ENCODE data around the gene OR6J1.
A peak's percentile ranks its signal among the peaks of the same experiment; 100 is the strongest.
"Not testable (repeated sequence)": the region's sequence is repeated elsewhere in the genome, so short reads cannot be mapped to it uniquely, and the experiment has no call there.

Gene OR6J1

GRCh38 chr14:22644305-22644635, at the start of gene OR6J1:
Gene OR6J1, minus strand, starts transcription at chr14:22644352. Its CDS starts 9,541 bp downstream, at chr14:22634811.
- no peak for DNase-seq

GRCh38 chr14:22692194-22692593, 48.0 kb upstream of the OR6J1 start:
- DNase-seq, result no peak

DNA sequence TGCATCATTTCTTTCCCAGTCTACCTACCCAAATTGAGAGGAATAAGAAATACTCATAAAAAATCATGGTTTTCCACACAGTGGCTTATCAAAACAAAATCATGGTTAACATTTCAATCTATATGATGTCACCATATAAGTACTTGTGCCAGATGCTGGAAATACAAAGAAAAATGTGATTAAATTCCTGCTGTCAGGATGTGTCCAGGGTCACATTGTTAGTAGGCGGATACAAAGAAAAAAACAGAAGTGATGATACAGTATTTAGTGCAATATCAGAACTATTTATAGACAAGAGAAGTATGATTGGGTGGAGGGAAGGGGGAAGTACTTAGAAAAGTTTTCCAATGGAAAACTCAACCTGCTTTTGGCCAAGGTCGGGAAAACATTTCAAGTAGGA, 47.0 kb upstream of the OR6J1 start:
- no peak for DNase-seq

DNA sequence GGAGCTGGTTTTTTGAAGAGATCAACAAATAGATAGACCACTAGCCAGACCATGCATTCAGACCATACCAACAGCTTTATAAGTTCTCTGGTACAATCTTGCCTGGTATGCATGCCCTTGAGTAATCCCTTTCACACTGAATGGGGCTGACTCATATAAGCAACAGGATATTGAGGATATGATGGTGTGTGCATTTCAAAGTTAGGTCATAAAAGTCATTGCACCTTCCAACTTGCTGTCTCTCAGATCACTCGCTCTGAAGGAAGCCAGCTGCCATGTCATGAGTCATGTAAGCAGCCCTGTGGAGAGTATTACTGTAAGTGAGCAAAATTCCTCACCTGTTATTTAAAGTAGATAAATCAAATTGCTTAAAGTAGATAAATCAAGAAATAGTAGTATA, 45.0 kb upstream of the OR6J1 start:
- DNase-seq, result no peak

GRCh38 chr14:22687969-22688368, 43.8 kb upstream of the OR6J1 start:
- DNase-seq, result not testable (repeated sequence)

DNA sequence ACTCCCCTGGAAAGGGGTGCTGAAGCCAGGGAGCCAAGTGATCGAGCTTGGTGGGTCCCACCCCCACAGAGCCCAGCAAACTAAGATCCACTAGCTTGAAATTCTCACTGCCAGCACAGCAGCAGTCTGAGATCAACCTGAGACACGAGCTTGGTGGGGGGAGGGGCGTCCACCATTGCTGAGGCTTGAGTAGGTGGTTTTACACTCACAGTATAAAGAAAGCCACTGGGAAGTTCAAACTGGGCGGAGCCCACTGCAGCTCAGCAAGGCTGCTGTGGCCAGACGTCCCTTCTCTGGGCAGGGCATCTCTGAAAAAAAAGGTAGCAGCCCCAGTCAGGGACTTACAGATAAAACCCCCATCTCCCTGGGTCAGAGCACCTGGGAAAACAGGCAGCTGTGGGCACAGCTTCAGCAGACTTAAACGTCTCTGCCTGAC, 42.0 kb upstream of the OR6J1 start:
- DNase-seq, result not testable (repeated sequence)

DNA sequence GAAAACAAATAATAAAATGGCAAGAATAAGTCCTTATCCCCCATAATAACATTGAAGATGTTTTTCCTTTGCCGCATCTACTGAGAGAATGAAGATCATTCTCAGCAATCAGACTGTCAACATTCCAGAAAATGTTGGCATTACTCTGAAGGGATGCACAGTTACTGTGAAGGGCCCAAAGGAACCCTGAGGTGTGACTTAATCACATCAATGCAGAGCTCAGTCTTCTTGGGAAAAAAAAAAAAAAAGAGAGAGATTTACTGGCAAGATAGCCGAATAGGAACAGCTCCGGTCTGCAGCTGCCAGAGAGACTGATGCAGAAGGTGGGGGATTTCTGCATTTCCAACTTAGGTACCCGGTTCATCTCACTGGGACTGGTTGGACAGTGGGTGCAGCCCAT, 41.3 kb upstream of the OR6J1 start:
- no peak for DNase-seq

- not testable (repeated sequence) for DNase-seq
These were observed 39.3 kb upstream of the OR6J1 start for GRCh38 chr14:22683428-22683827.

- DNase-seq, result no peak
These were observed 34.1 kb upstream of the OR6J1 start for GRCh38 chr14:22678221-22678620.

DNA sequence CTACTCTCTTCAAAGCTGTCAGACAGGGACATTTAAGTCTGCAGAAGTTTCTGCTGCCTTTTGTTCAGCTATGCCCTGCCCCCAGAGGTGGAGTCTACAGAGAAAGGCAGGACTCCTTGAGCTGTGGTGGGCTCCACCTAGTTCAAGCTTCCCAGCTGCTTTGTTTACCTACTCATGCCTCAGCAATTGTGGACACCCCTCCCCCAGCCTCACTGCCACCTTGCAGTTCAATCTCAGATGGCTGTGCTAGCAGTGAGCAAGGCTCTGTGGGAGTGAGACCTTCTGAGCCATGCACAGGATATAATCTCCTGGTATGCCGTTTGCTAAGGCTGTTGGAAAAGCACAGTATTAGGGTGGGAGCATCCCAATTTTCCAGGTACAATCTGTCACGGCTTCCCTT, 33.4 kb upstream of the OR6J1 start:
- not testable (repeated sequence) for DNase-seq

- DNase-seq, result no peak
These were observed 27.5 kb upstream of the OR6J1 start for GRCh38 chr14:22671622-22672021.

GRCh38 chr14:22668863-22669262, 24.7 kb upstream of the OR6J1 start:
- DNase-seq, result no peak

DNA sequence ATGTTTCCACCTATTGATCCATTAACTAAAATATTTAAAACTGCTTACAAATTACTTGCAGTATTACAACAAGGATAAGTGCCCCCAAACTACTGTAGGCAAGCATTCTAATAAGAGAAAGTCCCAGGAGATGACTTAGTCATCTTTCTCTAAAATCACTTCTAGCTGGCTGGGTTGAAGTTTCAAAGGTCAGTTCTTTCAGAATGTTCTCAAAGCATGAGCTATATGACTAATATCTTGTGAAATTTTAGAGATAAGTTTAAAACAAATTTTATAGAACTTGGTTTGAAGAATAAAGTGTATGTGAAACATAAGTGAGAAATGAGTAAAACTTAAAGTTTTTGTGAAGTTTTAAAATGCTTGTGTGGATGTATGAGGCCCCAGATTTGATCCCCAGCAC, 24.3 kb upstream of the OR6J1 start:
- DNase-seq, result no peak

GRCh38 chr14:22667881-22668280, 23.7 kb upstream of the OR6J1 start:
- DNase-seq, result no peak

- no peak for DNase-seq
These were observed 22.2 kb upstream of the OR6J1 start for GRCh38 chr14:22666203-22666893.

DNA sequence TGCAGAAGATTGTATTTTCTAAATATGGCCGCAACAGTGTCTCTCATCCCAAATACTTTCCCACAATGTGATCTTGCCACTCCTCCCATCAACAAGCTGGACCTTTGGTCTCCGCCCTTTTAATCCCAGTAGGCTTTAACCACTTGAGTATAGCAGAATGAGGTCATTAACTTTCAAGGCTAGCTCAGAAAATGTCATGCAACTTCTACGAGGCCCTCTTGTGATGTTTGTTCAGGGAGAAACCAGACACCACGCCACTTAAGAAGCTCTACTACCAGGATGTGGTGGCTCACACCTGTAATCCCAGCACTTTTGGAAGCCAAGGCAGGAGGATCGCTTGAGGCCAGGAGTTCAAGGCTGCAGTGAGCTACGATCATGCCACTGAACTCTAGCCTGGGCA, 20.1 kb upstream of the OR6J1 start:
- DNase-seq, result no peak

DNA sequence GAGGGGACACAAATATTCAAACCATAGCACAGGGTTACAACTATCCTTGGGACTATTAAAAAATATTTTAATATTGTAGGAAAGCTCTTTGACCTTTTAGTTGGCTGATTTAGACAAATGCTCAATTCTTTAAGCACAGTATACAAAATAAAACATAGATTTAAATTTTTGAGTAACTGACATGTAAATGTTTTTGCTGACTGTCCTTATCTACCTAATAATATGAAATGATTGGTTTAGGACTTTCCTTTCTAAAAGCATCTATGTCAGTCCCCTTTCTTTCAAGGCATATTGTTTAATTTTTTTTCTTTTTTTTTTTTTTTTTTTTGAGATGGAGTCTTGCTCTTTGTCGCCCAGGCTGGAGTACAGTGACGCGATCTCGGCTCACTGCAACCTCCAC, 16.5 kb upstream of the OR6J1 start:
- DNase-seq, result no peak

DNA sequence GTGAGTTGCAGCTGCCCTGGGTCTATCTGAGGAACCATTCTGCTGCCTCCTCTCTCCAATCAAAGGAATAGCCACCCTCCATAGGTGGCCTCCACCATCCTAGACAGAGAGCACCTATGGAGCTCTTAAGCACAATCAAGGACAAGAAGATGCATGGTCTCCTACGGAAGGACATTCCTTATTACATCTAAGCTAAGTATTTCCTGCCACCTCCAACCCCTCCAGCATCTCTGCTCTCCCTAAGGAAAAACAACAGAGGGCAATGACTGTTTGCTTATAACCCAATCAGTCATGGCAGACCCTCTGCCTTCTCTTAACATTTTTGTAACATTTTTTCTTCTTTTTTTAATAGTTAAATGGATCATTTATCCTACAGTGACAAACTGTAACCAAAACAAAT, 14.8 kb upstream of the OR6J1 start:
- no peak for DNase-seq

- no peak for DNase-seq
These were observed 13.7 kb upstream of the OR6J1 start for GRCh38 chr14:22657861-22658260.

- no peak for DNase-seq
These were observed 13.0 kb upstream of the OR6J1 start for GRCh38 chr14:22656945-22657731.

DNA sequence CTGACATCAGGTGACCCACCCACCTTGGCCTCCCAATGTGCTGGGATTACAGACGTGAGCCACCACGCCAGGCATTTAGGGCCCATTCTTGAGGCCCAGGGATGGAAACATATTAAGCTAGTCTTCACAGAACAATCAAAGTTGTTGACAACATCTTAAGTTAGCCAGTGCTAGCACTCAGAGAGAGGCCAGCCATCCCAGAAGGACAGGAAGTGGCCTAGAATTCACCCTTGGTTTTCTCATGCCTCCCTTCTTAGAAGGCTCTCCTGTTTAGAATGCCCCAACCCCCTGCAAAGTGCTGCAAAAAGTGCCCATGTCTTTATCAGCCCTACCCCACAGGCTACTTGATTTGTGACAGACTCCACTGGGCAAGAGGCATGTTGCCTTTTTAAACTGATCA, 12.1 kb upstream of the OR6J1 start:
- no peak for DNase-seq

DNA sequence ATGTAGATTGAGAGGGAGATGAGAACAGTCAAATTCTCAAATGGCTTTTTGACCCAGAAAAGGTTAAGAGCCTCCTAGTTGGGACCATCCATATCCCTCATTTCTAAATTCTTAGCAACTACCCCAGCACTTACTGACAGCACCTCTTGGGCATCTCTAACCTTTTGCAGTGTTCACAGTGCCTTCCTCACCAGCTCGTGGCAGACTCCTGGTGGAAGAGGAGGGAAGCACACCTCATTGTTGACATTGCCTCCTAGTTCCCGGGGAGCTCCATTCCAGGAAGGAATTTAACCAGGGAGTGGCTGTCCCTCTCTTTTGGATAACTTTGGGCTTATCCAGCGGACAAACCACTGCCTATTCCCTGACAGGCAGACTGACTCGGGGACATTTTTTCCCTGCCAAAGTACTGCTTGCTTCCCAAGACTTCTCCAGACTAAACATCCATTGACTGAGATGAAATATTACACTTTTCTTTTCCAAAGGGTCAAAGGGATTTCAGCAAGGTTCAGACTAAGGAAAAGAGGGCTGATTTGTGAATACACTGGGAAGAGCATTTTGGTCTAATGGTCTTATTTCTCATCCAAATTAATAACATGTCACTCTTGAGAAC, 9.0 kb upstream of the OR6J1 start:
- peak; percentile 64 for DNase-seq

- DNase-seq, result no peak
These were observed 7.4 kb upstream of the OR6J1 start for GRCh38 chr14:22651586-22651985.

DNA sequence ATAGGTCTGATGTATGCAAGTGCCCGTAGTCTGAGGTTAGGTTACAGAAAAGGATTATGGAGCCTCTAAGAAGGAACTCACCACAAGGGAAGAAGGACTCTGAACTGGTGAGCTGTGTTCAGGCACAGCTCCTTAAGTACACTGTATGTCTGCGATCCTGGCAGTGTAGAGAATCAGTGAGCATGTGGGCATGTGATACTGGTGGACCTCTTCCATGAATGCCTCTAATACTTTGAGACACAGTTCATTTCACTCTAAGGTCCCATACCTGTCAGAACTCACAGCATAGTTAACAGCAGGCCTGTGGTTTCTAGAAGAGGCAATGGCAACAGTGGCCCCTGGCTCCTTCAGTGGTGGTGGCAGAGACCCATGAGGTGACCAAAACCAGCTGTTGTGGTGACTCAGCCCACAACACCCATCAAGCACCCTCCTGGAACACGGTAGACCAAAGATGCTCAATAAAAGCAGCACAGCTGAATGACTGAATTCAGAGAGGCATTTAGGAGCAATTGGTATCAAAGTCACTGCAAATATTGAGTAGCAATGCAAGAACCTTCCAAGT, 6.9 kb upstream of the OR6J1 start:
- DNase-seq, result no peak

Measured in CD4-positive, alpha-beta T cell treated with Interleukin-17A for 1 hour (primary cell).